GM19328 (cell line): ENCODE measurements around the gene UBE2F.
"Not testable (repeated sequence)": the region's sequence is repeated elsewhere in the genome, so short reads cannot be mapped to it uniquely, and the experiment has no call there.

Experiments
- ATAC-seq: cut with Tn5 transposase; IDR thresholded peaks from one replicate; pipeline ENCODE4 v1.9.1; 2021; ENCODE audit warnings: mild to moderate bottlenecking, moderate library complexity; ENCODE audit not compliant: unreplicated experiment

UBE2F gene

DNA sequence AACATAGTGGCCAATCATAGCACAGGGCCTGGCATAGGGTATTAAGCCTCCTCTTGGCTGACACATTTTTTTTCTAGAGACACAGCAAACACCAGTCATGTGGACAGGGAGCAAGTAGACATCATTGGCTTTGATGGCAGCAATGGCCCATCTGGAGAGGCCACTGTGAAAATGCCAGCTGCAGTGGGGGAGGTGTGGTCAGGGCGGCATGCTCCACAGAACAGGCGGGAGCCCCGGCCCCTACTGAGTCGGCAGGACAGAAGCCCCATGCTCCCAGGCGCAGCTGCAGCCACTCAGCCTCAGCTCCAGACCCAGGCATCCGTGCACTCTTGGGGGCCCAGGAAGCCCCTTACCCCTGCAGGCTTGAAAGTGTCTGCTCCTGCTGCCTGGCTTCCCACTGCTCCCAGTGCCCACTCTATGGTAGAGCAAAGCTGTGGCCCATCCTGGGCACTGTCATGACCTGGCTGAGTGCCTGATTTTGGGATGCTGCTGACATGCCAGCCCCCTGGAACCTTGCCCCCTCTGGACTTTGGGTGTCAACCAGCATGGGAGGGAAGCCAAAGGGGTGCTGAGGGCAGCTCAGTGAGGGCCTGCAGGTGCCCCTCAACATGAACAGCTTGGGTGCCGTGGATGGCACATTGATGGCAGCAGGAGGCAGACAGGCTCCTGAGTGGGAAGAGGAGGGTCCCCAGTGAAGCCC lies 23.3 kb upstream of the UBE2F start:
- no peak for ATAC-seq

GRCh38 chr2:237944302-237944701 lies 22.5 kb upstream of the UBE2F start:
- ATAC-seq: no peak

DNA sequence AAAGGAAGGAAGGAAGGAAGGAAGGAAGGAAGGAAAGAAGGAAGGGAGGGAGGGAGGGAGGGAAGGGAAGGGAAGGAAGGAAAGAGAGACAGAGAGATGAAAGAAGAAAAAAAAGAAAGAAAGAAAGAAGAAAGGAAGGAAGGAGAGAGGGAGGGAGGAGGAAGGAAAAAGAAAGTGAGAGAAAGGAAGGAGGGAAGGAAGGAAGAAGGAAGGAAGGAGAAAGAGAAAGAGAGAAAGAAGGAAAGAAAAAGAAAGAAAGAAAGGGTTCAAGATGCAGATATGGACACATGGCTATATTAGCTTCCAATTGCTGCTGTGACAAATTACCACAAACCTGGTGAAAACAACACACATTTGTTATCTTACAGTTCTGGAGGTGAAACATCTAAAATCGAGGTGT lies 20.4 kb upstream of the UBE2F start:
- no peak for ATAC-seq

- not testable (repeated sequence) for ATAC-seq
Observed at GRCh38 chr2:237951354-237951753, 15.5 kb upstream of the UBE2F start.

DNA sequence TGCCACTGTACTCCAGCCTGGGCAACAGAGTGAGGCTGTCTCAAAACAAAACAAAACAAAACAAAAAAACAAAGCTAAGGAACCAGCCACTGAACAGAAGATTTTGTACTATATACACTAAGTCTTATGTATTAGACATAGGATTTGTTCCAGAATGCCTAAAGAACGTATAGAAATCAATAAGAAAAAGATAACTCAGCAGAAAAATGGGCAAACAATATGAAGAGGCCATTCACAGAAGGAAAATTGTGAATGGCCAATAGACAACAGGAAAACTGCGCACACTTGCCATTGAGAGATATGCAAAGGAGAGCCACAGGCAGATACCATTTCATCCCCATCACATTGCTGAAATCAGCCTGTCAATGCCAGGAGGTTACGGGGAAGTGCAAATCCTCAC lies 14.9 kb upstream of the UBE2F start:
- ATAC-seq: no peak

DNA sequence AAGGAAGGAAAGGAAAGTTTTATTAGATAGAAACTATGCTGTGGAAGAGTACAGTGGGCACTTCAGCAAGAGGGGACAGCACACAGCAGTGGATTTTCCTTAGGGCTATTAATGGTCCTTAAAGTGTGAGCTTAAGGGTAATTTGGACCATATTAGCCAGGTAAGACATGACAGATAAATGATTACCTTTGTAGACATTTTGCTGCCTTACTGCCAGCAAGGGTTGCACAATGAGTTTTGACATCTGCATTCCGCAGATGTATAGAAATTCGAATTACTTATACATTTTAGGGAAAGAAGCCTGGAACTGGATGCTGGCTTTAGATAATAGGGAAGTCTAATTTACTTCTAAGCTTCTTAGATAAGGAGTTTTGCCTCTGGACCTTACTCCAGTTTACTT lies 14.0 kb upstream of the UBE2F start:
- ATAC-seq: no peak

DNA sequence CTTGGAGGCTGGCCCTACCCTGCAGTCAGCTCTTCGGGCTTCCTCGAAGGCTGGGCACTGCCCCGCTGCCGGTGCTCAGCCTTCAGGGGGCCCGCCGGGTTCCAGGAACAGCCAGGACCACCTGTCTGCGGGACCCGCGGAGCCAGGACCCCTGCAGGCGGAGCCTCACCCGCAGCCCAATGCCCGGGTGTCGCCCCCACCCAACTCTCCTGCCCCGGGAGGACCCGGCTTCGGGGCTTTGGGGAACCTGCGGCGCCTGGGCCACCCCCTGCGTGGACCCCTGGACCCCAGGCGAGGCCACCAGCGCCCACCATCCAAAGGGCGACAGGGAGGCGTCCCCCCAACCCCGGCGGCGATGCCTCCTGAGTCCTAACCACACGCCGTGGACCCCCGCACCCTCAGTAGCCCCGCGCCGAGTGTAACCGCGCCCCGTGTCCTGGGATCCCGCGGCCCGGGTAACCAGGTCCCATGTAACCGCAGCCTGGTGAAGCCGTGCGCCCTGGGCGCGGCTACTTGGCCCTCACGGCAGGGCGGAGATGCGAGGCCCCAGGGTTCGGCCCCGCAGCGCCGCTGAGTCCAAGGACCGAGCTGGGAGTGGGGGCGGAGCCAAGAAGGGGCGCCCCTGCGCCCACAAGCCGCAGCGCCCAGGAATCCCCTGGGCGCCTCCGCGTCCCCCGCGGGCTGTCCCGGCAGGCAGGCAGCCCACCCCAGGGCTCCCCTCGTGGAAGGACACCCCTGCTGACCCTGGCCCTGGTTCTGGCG lies 11.0 kb upstream of the UBE2F start:
- ATAC-seq: no peak

- no peak for ATAC-seq
Observed at GRCh38 chr2:237956402-237956736, 10.4 kb upstream of the UBE2F start.

DNA sequence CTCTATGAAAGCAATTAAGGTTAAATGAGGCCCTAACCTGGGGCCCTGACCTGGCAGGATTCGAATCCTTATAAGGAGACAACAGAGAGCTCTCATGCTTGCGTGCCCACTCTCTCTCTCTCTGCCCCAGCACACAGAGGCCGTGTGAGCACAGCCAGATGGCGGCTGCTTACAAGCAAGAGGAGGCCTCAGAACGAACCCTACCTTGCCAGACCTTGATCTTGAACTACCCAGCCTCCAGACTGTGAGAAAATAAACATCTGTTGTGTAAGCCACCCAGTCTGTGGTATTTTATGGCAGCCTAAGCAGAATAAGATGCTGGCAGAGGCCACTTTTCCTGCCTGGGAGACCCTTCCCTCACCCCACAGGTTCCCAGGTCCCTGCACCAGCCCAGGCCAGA lies 5.2 kb upstream of the UBE2F start:
- ATAC-seq: no peak

DNA sequence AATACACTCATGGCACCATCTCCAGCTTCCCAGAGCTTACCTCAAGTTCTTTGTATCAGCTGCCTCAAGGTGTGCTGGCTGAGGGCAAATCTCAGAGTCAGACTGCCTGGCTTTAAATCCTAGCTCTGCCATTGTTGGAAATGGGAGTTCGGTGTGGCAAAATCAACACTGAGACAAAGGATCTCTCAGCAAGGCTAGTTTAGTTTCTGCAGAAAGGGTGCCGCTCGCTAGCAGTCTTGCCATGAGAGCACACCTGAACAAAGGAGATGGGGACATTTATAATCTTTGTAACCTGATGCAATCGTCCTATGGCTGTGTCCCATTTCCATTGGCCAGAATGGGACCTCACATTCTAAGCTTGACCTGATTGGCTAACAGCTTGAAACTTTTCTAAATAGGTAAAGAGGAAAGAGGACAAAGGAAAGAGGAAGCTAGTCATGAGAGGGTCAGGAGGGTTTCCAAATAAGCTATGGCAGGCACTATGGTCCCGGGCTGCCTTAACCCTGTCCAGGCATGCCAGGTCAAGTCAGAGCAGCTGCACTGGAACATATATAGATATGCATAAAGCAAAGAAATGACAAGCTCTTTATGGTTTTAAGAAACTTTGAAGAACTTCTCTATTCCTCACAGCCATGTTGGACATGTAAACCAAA lies 4.3 kb upstream of the UBE2F start:
- no peak for ATAC-seq

- ATAC-seq: not testable (repeated sequence)
Observed at GRCh38 chr2:237963490-237963991, 3.3 kb upstream of the UBE2F start.

GRCh38 chr2:237964194-237964577 lies 2.6 kb upstream of the UBE2F start:
- no peak for ATAC-seq

GRCh38 chr2:237964578-237965404 lies 2.0 kb upstream of the UBE2F start:
- no peak for ATAC-seq

GRCh38 chr2:237965844-237966243 lies 970 bp upstream of the UBE2F start:
- not testable (repeated sequence) for ATAC-seq

DNA sequence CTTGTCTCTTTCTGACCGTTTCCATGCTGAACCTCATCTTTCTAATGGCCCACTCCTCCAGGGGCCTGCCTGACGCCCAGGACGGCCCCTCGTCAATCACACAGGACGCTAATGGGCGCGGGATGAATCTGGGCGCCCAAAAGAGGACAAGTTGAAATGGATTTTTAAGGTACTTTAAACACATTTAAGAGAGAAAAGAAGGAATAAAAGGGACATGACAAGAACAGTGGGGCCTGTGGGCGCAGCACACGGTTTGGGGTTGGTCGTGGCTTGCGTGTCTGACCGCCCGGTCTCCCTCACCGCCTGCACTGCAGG lies 607 bp upstream of the UBE2F start:
- no peak for ATAC-seq

DNA sequence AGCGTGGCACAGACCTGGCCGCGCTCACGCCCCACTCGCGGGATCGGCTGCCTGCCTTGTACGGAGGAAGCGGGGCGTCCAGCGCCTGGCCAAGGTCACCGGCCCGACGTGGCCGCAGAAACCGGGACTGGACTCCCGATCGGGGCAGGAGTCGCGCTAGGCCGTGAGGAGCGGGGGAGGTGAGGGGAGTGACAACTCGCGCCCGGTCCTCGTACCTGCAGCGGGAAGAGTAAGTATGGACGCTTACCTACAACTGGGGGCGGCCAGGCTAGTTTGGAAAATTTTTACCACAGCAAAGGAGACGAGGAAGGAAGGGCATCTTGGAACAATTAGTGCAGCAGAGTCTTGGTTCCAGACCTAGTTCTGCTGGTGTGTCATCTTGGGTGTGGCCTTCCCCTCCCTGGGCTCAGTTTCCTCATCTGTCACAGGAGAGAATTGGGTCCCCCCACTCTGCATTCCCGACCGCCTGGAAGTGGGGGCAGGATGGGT lies 693 bp downstream of the UBE2F start:
- no peak for ATAC-seq

DNA sequence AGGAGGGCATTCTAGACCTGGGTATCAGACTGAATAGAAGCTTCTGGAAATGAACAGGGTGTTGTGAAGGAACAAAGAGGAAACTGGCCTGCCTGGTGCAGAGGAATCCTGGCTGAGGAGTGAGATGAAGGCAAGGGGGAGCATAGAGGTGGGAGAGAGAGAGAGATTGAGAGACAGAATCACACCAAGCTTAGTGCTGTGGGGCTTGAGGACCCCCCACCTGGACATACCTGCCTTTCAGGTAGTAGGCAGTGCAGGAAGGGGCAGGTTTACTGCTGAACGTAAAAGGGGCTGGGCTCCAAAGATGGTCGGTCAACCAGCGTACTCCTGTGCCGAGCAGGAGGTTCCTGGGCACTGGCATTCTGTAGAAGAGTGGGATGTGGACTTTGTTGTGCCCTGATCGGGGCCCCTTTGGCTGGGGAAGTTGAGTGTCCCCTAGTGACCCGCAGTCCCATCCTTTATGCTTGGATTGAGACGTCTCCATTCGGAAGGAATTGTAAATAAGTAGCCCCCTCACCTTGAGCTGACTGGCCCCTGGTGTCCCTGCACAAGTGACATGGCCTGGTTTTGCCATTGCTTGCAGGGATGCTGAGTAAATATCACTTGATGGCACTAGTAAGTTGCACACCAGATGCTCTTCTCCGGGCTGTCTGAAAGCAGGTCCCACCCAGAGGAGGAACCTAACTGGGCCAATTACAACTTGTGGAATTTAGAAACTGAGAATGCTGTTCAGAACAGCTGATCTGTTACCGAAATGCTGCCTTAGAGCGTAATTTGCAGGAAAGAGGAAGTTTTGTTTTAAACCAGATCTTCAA lies 1.4 kb downstream of the UBE2F start:
- peak; percentile 43 for ATAC-seq

GRCh38 chr2:237971661-237972060 lies 4.8 kb downstream of the UBE2F start:
- no peak for ATAC-seq

DNA sequence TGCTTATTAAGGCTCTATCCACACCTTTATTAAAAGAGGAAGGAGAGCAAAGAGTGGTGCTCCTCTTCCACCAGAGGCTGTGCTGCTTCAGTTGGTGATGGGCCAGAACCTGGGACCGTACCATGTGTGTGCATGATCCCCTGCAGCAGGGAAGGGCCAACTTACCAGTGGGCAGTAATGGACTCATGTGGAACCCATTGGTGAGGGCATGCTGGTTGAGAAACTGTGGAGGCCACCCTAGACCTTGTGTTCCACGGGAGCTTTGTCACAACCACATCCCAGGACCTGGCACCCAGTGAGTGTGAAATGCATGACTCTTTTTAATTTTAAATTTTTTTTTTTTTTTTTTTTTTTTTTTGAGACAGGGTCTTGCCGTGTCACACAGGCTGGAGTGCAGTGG lies 5.4 kb downstream of the UBE2F start:
- ATAC-seq: no peak

DNA sequence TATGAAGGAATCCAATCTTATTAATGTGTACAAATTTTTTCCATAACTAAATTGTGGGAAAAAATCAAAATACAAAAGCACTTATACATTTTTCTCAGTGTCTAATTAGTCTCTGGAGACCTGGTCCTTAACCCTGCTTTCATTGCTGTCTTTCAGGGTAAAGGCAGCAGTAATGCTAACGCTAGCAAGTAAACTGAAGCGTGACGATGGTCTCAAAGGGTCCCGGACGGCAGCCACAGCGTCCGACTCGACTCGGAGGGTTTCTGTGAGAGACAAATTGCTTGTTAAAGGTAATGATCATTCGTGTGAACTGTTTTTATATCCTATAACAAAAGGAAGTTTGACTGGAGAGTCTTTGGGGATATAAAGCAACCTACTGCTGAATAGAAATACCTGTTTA lies 6.1 kb downstream of the UBE2F start:
- no peak for ATAC-seq
